Right lobe of liver (tissue), 6 donors: ENCODE results near the gene GIN1. TPM values are rescaled to one million over a fixed set of nuclear protein-coding genes. Genes with fewer than 3 reads are reported as not detected.

ENCODE experiments used
- ATAC-seq, 4 donors: fragments of 200-7000 bp; cut with Tn5 transposase; one replicate each; pipeline ENCODE4 v1.9.1; 2020; ENCODE audit warnings: mild to moderate bottlenecking in 4 of 4, moderate library complexity in 4 of 4
- DNase-seq, 3 donors: peaks; one replicate each; pipeline ENCODE4 v3.0.0-alpha.2; 2020
- H3K27ac ChIP-seq, 3 donors: fragments of 200-600 bp; one replicate each; pipeline ENCODE4 v1.8.0; 2022
- H3K27me3 ChIP-seq, 2 donors: fragments of 200-600 bp; one replicate each; pipeline ENCODE4 v1.8.0; 2022
- H3K36me3 ChIP-seq, 4 donors: fragments of 200-600 bp; sonication (generic) in 1 of 4; one replicate each; pipeline versions ENCODE4 v1.5.1 to v1.8.0; 2017 to 2022; ENCODE audit warnings: control low read depth in 1 of 4
- H3K4me1 ChIP-seq, 4 donors: fragments of 200-600 bp; sonication (generic) in 1 of 4; one replicate each; pipeline versions ENCODE4 v1.5.1 to v1.8.0; 2017 to 2022; ENCODE audit warnings: control low read depth in 1 of 4
- H3K4me3 ChIP-seq, 3 donors: fragments of 200-600 bp; one replicate each; pipeline ENCODE4 v1.8.0; 2022
- H3K9me3 ChIP-seq, 4 donors: fragments of 200-600 bp; sonication (generic) in 1 of 4; one replicate each; pipeline versions ENCODE4 v1.5.1 to v1.8.0; 2017 to 2022; ENCODE audit warnings: control low read depth in 1 of 4
- POLR2A ChIP-seq: fragments of 450-650 bp; IDR thresholded peaks from one replicate; pipeline ENCODE4 v1.6.1; 2017; ENCODE audit warnings: antibody characterized with exemption, mild to moderate bottlenecking
- WGBS: methylation state at CpG from one replicate; pipeline ENCODE4 v1.1.6; 2018; ENCODE audit warnings: low coverage, low lambda C conversion rate; ENCODE audit not compliant: insufficient coverage; ENCODE audit errors: missing lambda C conversion rate; 5-methylcytosine and 5-hydroxymethylcytosine counted together
- intact Hi-C, 2 donors: fragments of 100-400 bp; cut with DNase I; formaldehyde crosslinking; loops; one replicate each; pipeline versions ENCODE4 v1.11.2 to v1.14.1; 2022
- total RNA-seq, 6 experiments: library from RNA; depleted of rRNA in 2 of 6; stranded (reverse); fragments of >200 nt in 2 of 6; fragmentation: NEBNext Ultra II Directional in 3 of 6; extraction: Animal tissue kit (Norgen Biotek cat#: 25700) in 3 of 6; gene quantifications; one replicate each; pipeline versions ENCODE4 v1.1.0 to v1.2.4, GENCODE V29; 2016 to 2023
- TF ChIP-seq, protein P1 (sequence below), 4 donors: fragments of 200-600 bp in 3 of 4; fragments of 450-650 bp in 1 of 4; IDR thresholded peaks; one replicate each; pipeline versions ENCODE4 v1.5.1 to v1.8.0; 2016 to 2022; ENCODE audit warnings: antibody characterized with exemption in 4 of 4, mild to moderate bottlenecking in 2 of 4
- donor health status: DM: no; HTN: yes; CAD: no.
- donor health status: DM: no; HTN: no; CAD: no.
- donor health status: DM: no; HTN: no; CAD: no.
- donor health status: DM: no; HTN: yes; CAD: no.
- donor health status: DM: no; HTN: yes; CAD: no.

Gene GIN1
- total RNA-seq, 6 experiments from 2014 or later: 3.7 to 5.7 (median 4.6) TPM

DNA sequence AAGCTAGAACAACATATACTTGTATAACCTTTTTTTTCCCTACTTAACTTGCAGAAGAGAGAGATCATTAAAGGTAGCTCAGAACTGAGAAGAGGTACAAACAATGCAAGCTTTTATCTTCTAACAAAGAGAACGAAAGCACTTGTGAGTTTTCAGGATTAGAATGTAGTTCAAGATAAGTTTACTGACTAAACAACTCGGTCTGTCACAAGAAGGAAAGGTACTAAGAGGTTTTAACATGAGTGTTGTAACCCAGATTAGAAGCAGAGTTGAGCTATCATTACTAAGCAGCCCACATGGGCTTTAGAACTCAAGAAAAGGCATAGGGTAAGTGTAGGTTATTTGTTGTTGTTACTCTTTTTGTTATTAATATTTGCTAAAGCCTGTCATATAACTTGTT lies 25.2 kb downstream of the GIN1 start:
- H3K27me3 ChIP-seq: no peaks in the 10 kb centered on the region
- H3K4me1 ChIP-seq: no peaks in the 10 kb centered on the region
- no peak overlapping the region for H3K27ac ChIP-seq
- H3K4me3 ChIP-seq: no peak overlapping the region
- ATAC-seq: no peak
- H3K9me3 ChIP-seq: no peaks in the 10 kb centered on the region
- no peak for TF ChIP-seq POLR2A
- TF ChIP-seq, protein P1, sequence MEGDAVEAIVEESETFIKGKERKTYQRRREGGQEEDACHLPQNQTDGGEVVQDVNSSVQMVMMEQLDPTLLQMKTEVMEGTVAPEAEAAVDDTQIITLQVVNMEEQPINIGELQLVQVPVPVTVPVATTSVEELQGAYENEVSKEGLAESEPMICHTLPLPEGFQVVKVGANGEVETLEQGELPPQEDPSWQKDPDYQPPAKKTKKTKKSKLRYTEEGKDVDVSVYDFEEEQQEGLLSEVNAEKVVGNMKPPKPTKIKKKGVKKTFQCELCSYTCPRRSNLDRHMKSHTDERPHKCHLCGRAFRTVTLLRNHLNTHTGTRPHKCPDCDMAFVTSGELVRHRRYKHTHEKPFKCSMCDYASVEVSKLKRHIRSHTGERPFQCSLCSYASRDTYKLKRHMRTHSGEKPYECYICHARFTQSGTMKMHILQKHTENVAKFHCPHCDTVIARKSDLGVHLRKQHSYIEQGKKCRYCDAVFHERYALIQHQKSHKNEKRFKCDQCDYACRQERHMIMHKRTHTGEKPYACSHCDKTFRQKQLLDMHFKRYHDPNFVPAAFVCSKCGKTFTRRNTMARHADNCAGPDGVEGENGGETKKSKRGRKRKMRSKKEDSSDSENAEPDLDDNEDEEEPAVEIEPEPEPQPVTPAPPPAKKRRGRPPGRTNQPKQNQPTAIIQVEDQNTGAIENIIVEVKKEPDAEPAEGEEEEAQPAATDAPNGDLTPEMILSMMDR (IDR thresholded peaks at IDR 0.05): no peak
- intact Hi-C loops: no loop called here
- 60% methylated on average over 2 of the region's 2 CpGs for WGBS
- no peak for DNase-seq
- H3K36me3 ChIP-seq: no peaks in the 10 kb centered on the region

DNA sequence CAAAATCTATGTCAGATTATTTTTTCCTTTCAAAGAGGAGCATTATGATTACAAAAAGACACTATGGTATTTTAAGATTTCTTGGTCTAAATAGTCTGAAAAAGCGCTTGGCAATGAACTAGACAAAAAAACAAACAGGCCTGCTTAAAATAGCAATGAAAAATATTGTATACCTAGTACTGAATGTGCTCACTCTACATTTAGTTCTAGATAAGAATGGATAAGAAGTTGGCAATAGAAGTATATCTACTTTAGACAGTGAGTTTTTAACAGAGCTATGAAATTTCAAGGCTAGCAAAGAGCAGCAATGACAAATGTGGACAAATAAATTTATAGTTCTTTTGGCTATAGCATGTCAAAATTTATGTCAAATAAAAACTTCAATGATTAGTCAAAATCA lies 26.2 kb downstream of the GIN1 start:
- no peaks in the 10 kb centered on the region for H3K36me3 ChIP-seq
- no peak overlapping the region for H3K4me3 ChIP-seq
- no peaks in the 10 kb centered on the region for H3K9me3 ChIP-seq
- DNase-seq: no peak
- intact Hi-C loops: no loop called here
- no peaks in the 10 kb centered on the region for H3K27me3 ChIP-seq
- ATAC-seq: no peak
- TF ChIP-seq, protein P1 (IDR thresholded peaks at IDR 0.05): no peak
- TF ChIP-seq POLR2A: no peak
- H3K27ac ChIP-seq: no peak overlapping the region
- 92% methylated on average over 1 of the region's 1 CpG for WGBS
- no peaks in the 10 kb centered on the region for H3K4me1 ChIP-seq

GRCh38 chr5:103092676-103093075 lies 27.3 kb downstream of the GIN1 start:
- intact Hi-C loops: no loop called here
- Histone ChIP-seq H3K36me3 (peaks cover 0 to 3% (median 0%) of the 10 kb centered on the region in 4 donors), H3K27me3 (no peaks in the 10 kb centered on the region), H3K4me1 (no peaks in the 10 kb centered on the region), H3K27ac (no peak overlapping the region), H3K4me3 (no peak overlapping the region), H3K9me3 (no peaks in the 10 kb centered on the region)
- TF ChIP-seq POLR2A: no peak
- TF ChIP-seq, protein P1 (IDR thresholded peaks at IDR 0.05): no peak
- no peak for DNase-seq
- ATAC-seq: no peak
- 74% methylated on average over 2 of the region's 3 CpGs for WGBS

DNA sequence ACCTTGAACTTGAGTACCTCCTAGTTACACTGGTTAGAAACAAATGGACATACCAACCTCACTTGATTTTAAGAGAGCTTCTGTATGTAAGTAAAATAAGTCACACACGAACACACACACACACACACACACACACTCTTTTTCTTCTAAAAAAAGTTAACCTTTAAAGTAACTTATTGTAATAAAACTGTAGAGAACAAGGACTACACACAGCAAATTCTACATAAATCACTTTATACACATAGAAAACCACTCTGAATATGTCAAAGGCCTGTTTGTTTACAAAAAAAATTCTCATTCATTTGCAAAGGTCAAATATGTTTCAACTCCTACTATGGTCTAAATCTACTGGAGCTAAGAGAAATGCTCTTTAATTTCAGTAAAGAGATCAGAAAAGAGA lies 29.1 kb downstream of the GIN1 start:
- WGBS: 100% methylated on average over 1 of the region's 1 CpG
- intact Hi-C loops: no loop called here
- H3K4me1 ChIP-seq: no peaks in the 10 kb centered on the region

More for the DNA sequence above, 29.1 kb downstream of the GIN1 start:
- no peak overlapping the region for H3K4me3 ChIP-seq
- TF ChIP-seq, protein P1 (IDR thresholded peaks at IDR 0.05): no peak
- TF ChIP-seq POLR2A: no peak
- no peak overlapping the region for H3K27ac ChIP-seq
- no peaks in the 10 kb centered on the region for H3K27me3 ChIP-seq
- no peaks in the 10 kb centered on the region for H3K9me3 ChIP-seq
- DNase-seq (no peak), ATAC-seq (no peak)
- H3K36me3 ChIP-seq: peaks cover 0 to 18% (median 7%) of the 10 kb centered on the region in 4 donors
